ENCODE results near the gene FRAT1. TPM values are rescaled to one million over a fixed set of nuclear protein-coding genes. Genes with fewer than 3 reads are reported as not detected.
A peak's percentile ranks its signal among the peaks of the same experiment; 100 is the strongest.

The FRAT1 gene
- total RNA-seq, 2 donors from 2014 or later: 3.0 to 6.5 TPM

GRCh38 chr10:97298223-97298571, 20.9 kb upstream of the FRAT1 start:
- intact Hi-C loops (cut with DNase I): no loop called here
- H3K36me3 ChIP-seq (replicated peaks in 1 of 2; ENCODE audit: insufficient read depth in 1 of 2, low read depth in 2 of 2): no peaks in the 10 kb centered on the region
- DNase-seq (no peak), ATAC-seq (no peak)
- no peak overlapping the region for H3K4me3 ChIP-seq
- peaks cover 14% of the 10 kb centered on the region for H3K4me1 ChIP-seq
- no peaks in the 10 kb centered on the region for H3K27me3 ChIP-seq
- TF ChIP-seq CTCF (IDR thresholded peaks at IDR 0.05) (no peak), POLR2A (IDR thresholded peaks at IDR 0.05) (no peak)
- WGBS, 2 donors: 66 to 77% methylated on average over 3 of the region's 3 CpGs
- no peaks in the 10 kb centered on the region for H3K9me3 ChIP-seq
- H3K27ac ChIP-seq: peak overlapping the region; percentile 32 to 63 (median 58)

- DNase-seq (no peak), ATAC-seq (no peak)
- 90 to 99% methylated on average over 3 of the region's 3 CpGs for WGBS, 2 donors
- no peaks in the 10 kb centered on the region for H3K27me3 ChIP-seq
- H3K9me3 ChIP-seq: no peaks in the 10 kb centered on the region
- H3K4me1 ChIP-seq: peaks cover 14% of the 10 kb centered on the region
- TF ChIP-seq CTCF (IDR thresholded peaks at IDR 0.05): no peak
- H3K4me3 ChIP-seq: no peak overlapping the region
- no peak overlapping the region for H3K27ac ChIP-seq
- intact Hi-C loops (cut with DNase I): no loop called here
- no peaks in the 10 kb centered on the region for H3K36me3 ChIP-seq (replicated peaks in 1 of 2; ENCODE audit: insufficient read depth in 1 of 2, low read depth in 2 of 2)
Measured at GRCh38 chr10:97300980-97301379, 18.1 kb upstream of the FRAT1 start.

DNA sequence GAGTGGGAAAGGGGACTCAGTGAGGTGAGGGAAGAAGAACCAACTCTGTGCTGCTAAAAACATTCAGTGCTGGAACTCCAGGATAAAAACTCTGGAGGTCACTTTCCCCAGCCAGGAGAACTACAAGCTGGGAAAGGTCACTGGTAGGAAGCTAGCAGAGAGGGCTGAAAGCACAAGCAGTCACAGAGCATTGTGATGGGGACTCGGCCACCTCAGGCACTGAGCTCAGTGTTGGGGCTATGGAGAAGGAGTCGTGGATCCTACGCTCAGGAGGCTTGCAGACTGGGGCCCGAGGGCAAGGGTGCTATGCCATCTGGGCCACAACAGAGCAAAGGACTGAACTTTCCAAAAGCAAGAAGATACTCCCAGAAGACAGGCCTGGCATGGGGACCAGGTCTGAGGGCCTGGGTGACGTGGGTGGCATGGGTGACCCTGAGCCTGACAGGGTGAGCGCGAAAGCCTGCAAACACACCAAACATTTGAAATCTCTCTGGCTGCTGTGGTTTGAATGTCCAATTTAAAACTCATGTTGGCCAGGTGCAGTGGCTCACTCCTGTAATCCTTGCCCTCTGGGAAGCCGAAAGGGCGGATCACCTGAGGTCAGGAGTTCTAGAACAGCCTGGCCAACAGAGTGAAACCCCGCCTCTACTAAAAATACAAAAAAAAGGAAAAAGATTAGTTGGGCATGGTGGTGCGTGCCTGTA, 16.8 kb upstream of the FRAT1 start:
- ATAC-seq: no peak
- Histone ChIP-seq H3K4me3 (no peak overlapping the region), H3K36me3 (replicated peaks in 1 of 2; ENCODE audit: insufficient read depth in 1 of 2, low read depth in 2 of 2) (no peaks in the 10 kb centered on the region), H3K9me3 (no peaks in the 10 kb centered on the region), H3K27me3 (no peaks in the 10 kb centered on the region), H3K4me1 (peaks cover 14% of the 10 kb centered on the region), H3K27ac (no peak overlapping the region)
- no peak for DNase-seq
- intact Hi-C loops (cut with DNase I): no loop called here
- TF ChIP-seq CTCF (IDR thresholded peaks at IDR 0.05) (no peak), POLR2A (IDR thresholded peaks at IDR 0.05) (no peak)
- 81 to 87% methylated on average over 11 of the region's 11 CpGs for WGBS, 2 donors

- H3K36me3 ChIP-seq (replicated peaks in 1 of 2; ENCODE audit: insufficient read depth in 1 of 2, low read depth in 2 of 2): no peaks in the 10 kb centered on the region
- TF ChIP-seq CTCF (IDR thresholded peaks at IDR 0.05) (no peak), POLR2A (IDR thresholded peaks at IDR 0.05) (no peak)
- ATAC-seq: no peak
Measured at GRCh38 chr10:97307441-97307840, 11.6 kb upstream of the FRAT1 start.

More at GRCh38 chr10:97307441-97307840, 11.6 kb upstream of the FRAT1 start:
- intact Hi-C loops (cut with DNase I): no loop called here
- no peak for DNase-seq
- no peaks in the 10 kb centered on the region for H3K27me3 ChIP-seq
- no peaks in the 10 kb centered on the region for H3K4me1 ChIP-seq
- H3K27ac ChIP-seq: no peak overlapping the region
- no peak overlapping the region for H3K4me3 ChIP-seq
- WGBS, 2 donors: 95% methylated on average over 1 of the region's 1 CpG
- H3K9me3 ChIP-seq: no peaks in the 10 kb centered on the region

All from body of pancreas (tissue), 4 donors.